Testis (tissue), 2 donors: ENCODE data around the gene IQCC.

Source experiments
- POLR2A ChIP-seq: fragments of 450-650 bp; IDR thresholded peaks from one replicate; pipeline ENCODE4 v1.6.1; 2017; ENCODE audit warnings: antibody characterized with exemption, mild to moderate bottlenecking, moderate library complexity
- TF ChIP-seq, protein P1 (sequence below), 3 experiments: fragments of 450-650 bp in 2 of 3; fragments of 200-600 bp in 1 of 3; sonication (generic) in 1 of 3; IDR thresholded peaks; one replicate each; pipeline ENCODE4 v1.5.1; 2016 to 2019; ENCODE audit warnings: antibody characterized with exemption in 3 of 3, mild to moderate bottlenecking in 2 of 3, moderate library complexity in 1 of 3

DNA sequence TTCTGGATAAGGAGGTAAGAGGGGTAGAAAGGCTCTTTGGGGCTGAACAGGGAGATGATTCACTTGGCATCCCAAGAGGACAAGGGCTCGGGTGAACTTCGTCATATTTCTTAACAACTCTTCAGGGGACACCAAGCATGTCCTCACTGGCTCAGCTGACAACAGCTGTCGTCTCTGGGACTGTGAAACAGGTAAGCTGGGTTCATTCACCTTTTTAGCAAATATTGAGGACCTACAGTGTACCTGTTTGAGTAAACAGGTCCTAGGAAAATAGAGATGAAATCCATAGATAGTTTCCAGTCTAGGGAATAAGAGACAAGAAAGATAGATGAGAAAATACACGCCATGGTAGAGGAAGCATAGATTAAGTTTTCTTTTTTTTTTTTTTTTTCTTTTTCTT lies 18.8 kb downstream of the IQCC start:
- TF ChIP-seq, protein P1, sequence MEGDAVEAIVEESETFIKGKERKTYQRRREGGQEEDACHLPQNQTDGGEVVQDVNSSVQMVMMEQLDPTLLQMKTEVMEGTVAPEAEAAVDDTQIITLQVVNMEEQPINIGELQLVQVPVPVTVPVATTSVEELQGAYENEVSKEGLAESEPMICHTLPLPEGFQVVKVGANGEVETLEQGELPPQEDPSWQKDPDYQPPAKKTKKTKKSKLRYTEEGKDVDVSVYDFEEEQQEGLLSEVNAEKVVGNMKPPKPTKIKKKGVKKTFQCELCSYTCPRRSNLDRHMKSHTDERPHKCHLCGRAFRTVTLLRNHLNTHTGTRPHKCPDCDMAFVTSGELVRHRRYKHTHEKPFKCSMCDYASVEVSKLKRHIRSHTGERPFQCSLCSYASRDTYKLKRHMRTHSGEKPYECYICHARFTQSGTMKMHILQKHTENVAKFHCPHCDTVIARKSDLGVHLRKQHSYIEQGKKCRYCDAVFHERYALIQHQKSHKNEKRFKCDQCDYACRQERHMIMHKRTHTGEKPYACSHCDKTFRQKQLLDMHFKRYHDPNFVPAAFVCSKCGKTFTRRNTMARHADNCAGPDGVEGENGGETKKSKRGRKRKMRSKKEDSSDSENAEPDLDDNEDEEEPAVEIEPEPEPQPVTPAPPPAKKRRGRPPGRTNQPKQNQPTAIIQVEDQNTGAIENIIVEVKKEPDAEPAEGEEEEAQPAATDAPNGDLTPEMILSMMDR (IDR thresholded peaks at IDR 0.05): no peak
- no peak for TF ChIP-seq POLR2A
